Calu3 (cell line): ENCODE results near the gene COL9A3. TPM values are rescaled to one million over a fixed set of nuclear protein-coding genes. Genes with fewer than 3 reads are reported as not detected.

ENCODE experiments used
- BruUV-seq: library from RNA; stranded (reverse); fragments of 400-500 nt; replicated peaks from 2 replicates; lab custom pipeline; 2021; lab: Mats Ljungman, UMichigan
- CTCF ChIA-PET: fragments of 300-600 bp; sonication (Branson Sonifier 250); formaldehyde crosslinking; loops from one replicate; lab custom pipeline; 2022; ENCODE audit warnings: antibody characterized with exemption; lab: Charles Lee
- DNase-seq: peaks from one replicate; pipeline ENCODE4 v3.0.0; 2022
- H3K27ac Mint-ChIP-seq: one replicate; pipeline ENCODE4 v1.8.0; 2022; ENCODE audit warnings: mixed read lengths; ENCODE audit not compliant: unreplicated experiment
- H3K27me3 Mint-ChIP-seq: one replicate; pipeline ENCODE4 v1.8.0; 2022; ENCODE audit warnings: mixed read lengths; ENCODE audit not compliant: unreplicated experiment
- H3K36me3 Mint-ChIP-seq: one replicate; pipeline ENCODE4 v1.8.0; 2022; ENCODE audit warnings: mild to moderate bottlenecking, moderate library complexity, mixed read lengths; ENCODE audit not compliant: insufficient read depth, unreplicated experiment
- H3K4me1 Mint-ChIP-seq: one replicate; pipeline ENCODE4 v1.8.0; 2022; ENCODE audit warnings: mild to moderate bottlenecking, low read depth, mixed read lengths; ENCODE audit not compliant: unreplicated experiment
- H3K4me3 Mint-ChIP-seq: one replicate; pipeline ENCODE4 v1.8.0; 2022; ENCODE audit warnings: mild to moderate bottlenecking, low read depth, moderate library complexity, mixed read lengths; ENCODE audit not compliant: unreplicated experiment
- H3K9me3 Mint-ChIP-seq: one replicate; pipeline ENCODE4 v1.8.0; 2022; ENCODE audit warnings: low read depth, mixed read lengths; ENCODE audit not compliant: unreplicated experiment
- CTCF ChIP-seq: fragments of 200-600 bp; IDR thresholded peaks from one replicate; pipeline ENCODE4 v1.8.0; 2022; ENCODE audit warnings: antibody characterized with exemption; ENCODE audit not compliant: unreplicated experiment
- intact Hi-C: fragments of 100-400 bp; cut with micrococcal nuclease; formaldehyde crosslinking; loops from one replicate; pipeline ENCODE4 v1.10.0; 2022; ENCODE audit not compliant: unreplicated experiment
- total RNA-seq: library from RNA; stranded (reverse); gene quantifications from 2 replicates; pipeline ENCODE4 v1.2.3, GENCODE V29; 2022

Gene COL9A3
- total RNA-seq, 1 experiment from 2014 or later: 2.7 TPM

DNA sequence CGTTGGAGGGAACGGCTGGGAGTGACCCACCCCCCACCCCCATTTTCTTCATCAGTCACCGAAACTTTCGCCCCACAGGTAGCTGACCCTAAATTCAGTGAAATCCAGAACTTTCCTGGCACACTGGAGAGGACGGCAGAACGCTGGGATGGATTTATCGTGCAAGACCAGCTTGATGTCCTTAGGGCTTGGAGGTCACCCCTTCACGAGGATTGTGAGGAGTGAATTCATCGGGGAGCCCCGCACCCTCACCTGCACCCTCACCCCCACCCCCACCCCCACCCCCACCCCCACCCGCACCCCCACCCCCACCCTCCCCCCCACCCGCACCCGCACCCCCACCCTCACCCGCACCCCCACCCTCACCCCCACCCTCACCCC, 58.1 kb downstream of the COL9A3 start:
- CTCF ChIA-PET: interaction anchor here (0.7 to 1.7 kb wide), 11 partner anchors 13 to 348 kb away, joined by 3 to 7 read pairs (median 3); partner anchors contain the start of gene TCFL5
- no peak for TF ChIP-seq CTCF
- H3K9me3 Mint-ChIP-seq: no peaks in the 10 kb centered on the region
- H3K36me3 Mint-ChIP-seq: peaks cover 52% of the 10 kb centered on the region
- BruUV-seq: no TSS peak
- H3K27me3 Mint-ChIP-seq: no peaks in the 10 kb centered on the region
- no peak for DNase-seq
- H3K27ac Mint-ChIP-seq: peak overlapping the region; percentile 72
- H3K4me1 Mint-ChIP-seq: peaks cover 23% of the 10 kb centered on the region
- intact Hi-C loops: no loop called here
- peak overlapping the region; percentile 60 for H3K4me3 Mint-ChIP-seq

DNA sequence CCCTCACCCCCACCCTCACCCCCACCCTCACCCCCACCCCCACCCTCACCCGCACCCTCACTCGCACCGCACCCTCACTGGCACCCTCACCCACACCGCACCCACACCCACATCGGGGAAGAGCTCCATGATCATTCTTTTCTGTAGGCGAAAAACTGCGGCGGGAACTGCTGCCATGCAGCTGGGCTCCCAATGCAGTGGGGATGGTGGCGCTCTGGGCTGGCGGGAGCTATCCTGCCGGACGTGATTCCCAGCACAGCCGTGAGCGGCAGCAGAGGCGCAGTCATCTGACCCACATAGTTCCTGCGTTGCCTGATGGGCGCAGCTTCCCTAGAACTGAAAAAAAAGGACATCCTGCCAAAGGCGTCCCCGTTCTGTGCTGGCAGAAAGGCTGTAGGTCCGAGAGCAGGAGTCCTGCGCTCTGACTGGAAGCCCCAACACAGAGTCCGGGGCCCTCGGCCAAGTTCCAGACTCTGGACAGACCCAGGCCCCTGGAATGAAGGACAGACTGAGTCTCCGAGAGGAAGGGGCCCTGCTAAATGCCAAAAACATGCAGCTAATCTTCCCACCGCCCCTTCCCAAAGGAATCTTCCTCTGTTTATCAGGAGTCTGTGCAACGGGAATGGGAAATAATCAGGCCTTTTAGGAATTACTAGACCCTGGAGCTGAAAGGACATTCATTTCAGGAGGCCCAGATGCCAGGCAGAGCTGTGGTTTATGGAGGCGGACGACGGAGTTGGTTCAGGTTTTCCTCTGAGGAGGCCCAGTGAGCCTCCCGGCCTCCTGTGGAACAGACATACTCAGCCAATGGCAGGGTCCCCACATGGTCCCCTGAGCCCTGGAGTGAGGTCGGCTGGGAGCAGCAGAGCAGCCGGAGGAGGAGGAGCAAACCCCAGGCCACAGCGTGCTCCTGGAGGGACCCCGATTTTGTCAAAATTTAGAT, 58.8 kb downstream of the COL9A3 start:
- peak; percentile 42 for TF ChIP-seq CTCF
- peak overlapping the region; percentile 72 for H3K27ac Mint-ChIP-seq
- CTCF ChIA-PET: interaction anchor here (0.7 to 1.7 kb wide), 12 partner anchors 14 to 348 kb away, joined by 3 to 7 read pairs (median 4); partner anchors contain the start of gene TCFL5
- H3K27me3 Mint-ChIP-seq: no peaks in the 10 kb centered on the region
- peak; percentile 88 for DNase-seq
- peaks cover 58% of the 10 kb centered on the region for H3K36me3 Mint-ChIP-seq
- intact Hi-C loops: no loop called here
- H3K4me3 Mint-ChIP-seq: peak overlapping the region; percentile 60
- H3K4me1 Mint-ChIP-seq: peaks cover 23% of the 10 kb centered on the region
- BruUV-seq: no TSS peak
- H3K9me3 Mint-ChIP-seq: no peaks in the 10 kb centered on the region

DNA sequence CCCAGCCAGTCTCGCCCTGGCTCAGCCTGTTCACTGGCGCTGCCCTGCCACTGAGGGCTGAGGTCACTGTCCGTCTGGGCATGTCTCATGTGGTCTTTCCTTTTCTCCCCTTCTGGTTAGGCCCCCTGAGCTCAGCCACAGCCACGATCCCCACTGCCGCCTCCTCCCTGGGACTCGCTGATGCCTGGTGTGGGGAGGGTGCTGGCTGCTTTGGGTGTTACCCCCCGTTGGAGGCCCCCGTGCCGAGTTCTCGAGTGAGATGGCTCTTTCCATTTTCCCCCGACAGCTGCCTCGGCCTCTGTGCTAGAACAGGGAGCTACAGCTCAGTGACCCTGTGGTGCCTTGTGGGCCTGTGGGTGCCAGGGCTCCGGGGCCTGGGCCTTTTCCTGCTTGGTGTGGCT, 59.7 kb downstream of the COL9A3 start:
- intact Hi-C loops: no loop called here
- H3K4me1 Mint-ChIP-seq: peaks cover 23% of the 10 kb centered on the region
- no peak overlapping the region for H3K27ac Mint-ChIP-seq
- no peak for TF ChIP-seq CTCF
- BruUV-seq: no TSS peak
- no peaks in the 10 kb centered on the region for H3K9me3 Mint-ChIP-seq
- H3K27me3 Mint-ChIP-seq: no peaks in the 10 kb centered on the region
- CTCF ChIA-PET: no interaction called here
- H3K36me3 Mint-ChIP-seq: peaks cover 58% of the 10 kb centered on the region
- H3K4me3 Mint-ChIP-seq: no peak overlapping the region
- no peak for DNase-seq

DNA sequence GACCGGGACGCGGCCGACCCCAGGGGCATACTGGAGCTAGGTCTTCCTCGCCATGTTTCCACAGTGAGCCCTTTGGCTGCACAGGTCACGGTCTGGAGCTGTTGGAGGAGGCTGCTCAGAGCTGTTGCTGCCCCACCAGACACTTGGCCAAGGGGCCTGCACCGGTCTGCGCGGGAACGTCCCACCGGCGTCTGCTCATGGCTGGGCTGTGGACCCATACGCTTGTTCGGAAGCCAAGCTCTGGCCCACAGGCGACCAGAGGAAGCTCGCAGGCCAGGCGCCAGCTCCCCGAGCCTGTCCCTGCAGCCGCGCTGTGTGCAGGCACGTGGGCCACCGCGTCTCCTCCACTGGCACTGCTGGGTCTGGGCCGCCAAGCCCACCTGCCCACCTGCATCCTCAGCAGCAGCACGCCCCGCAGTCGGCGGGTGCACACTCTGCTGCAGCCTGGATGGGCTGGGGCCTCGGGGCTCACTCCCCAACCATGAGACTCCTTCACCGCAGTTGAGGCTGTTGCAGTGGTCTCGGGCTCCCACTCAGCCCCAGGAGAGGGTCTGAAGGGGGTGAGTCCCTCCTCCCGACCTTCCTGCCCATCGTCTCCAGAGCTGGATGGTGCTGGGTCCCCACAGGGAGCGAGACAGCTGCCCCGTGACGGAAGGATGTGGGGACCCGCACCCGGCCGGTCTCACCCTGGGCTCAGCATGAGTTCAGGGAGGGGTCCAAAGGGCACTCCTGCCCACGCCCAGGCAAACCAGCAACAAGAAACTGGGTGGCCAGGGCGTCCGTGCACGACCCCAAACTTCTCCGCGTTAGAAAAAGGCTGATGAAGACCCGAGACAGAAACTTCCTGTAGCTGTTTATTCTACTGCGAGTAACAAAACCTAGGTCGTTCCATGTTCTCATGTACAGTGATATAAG, 60.3 kb downstream of the COL9A3 start:
- Mint-ChIP-seq H3K4me3 (no peak overlapping the region), H3K27ac (no peak overlapping the region), H3K4me1 (peaks cover 23% of the 10 kb centered on the region), H3K36me3 (peaks cover 64% of the 10 kb centered on the region), H3K27me3 (no peaks in the 10 kb centered on the region), H3K9me3 (no peaks in the 10 kb centered on the region)
- CTCF ChIA-PET: no interaction called here
- BruUV-seq: no TSS peak
- TF ChIP-seq CTCF: no peak
- intact Hi-C loops: no loop called here
- no peak for DNase-seq
